ENCODE results near the gene LY6G5C. TPM values are rescaled to one million over a fixed set of nuclear protein-coding genes. Genes with fewer than 3 reads are reported as not detected.

The LY6G5C gene
- total and polyA plus RNA-seq, 9 of the 15 experiments (the other 6 are each of a cell fraction or from before 2014, with no cell fraction given) = 0.10 to 0.67 (median 0.46) TPM; not detected in 4

DNA sequence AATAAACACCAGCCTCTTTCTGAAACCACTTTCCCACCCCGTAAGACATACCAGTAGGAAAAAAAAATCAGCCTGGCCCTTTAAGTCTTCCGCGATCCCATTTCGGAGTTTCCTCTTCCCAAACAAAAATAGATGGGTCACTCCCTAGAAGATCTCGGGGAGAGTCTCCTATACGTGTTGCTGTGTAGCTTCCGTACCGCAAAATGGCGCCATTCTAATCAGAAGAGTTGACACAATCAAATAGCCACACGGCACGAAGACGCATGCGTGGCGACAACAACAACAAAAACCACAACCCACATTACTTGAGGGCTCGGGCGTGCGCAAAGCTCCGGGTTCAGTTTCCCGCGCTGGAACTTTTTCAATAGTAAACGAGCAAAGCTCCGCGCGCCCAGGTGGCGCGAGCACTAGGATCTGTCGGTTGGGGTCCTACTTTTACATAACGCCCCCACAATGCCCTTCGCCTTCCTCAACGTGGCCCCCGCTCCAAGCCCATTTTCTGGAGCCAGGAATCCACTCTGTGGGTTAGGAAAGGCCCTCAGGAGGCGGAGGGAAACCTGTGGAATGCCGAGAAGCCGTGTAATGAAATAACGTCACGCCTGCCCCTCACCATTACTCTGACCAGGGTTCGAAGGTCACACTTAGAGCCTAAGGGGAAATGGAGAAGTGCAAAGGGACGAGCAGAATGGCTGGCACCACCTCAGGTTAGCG is 15.9 kb downstream of the LY6G5C start, which contains the start of gene GPANK1 (continued):
- TF ChIP-seq, protein P1, sequence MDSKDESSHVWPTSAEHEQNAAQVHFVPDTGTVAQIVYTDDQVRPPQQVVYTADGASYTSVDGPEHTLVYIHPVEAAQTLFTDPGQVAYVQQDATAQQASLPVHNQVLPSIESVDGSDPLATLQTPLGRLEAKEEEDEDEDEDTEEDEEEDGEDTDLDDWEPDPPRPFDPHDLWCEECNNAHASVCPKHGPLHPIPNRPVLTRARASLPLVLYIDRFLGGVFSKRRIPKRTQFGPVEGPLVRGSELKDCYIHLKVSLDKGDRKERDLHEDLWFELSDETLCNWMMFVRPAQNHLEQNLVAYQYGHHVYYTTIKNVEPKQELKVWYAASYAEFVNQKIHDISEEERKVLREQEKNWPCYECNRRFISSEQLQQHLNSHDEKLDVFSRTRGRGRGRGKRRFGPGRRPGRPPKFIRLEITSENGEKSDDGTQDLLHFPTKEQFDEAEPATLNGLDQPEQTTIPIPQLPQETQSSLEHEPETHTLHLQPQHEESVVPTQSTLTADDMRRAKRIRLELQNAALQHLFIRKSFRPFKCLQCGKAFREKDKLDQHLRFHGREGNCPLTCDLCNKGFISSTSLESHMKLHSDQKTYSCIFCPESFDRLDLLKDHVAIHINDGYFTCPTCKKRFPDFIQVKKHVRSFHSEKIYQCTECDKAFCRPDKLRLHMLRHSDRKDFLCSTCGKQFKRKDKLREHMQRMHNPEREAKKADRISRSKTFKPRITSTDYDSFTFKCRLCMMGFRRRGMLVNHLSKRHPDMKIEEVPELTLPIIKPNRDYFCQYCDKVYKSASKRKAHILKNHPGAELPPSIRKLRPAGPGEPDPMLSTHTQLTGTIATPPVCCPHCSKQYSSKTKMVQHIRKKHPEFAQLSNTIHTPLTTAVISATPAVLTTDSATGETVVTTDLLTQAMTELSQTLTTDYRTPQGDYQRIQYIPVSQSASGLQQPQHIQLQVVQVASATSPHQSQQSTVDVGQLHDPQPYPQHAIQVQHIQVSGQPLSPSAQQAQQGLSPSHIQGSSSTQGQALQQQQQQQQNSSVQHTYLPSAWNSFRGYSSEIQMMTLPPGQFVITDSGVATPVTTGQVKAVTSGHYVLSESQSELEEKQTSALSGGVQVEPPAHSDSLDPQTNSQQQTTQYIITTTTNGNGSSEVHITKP (IDR thresholded peaks at IDR 0.05; ENCODE audit: partially characterized antibody) = no peak
- TF ChIP-seq ZBTB1 (CRISPR knock-in tag; IDR thresholded peaks at IDR 0.05; ENCODE audit: borderline replicate concordance, low read depth) (peak; percentile 84), ZNF445 (CRISPR knock-in tag; IDR thresholded peaks at IDR 0.05; ENCODE audit: low read depth) (no peak), THRAP3 (IDR thresholded peaks at IDR 0.05; ENCODE audit: borderline replicate concordance) (no peak), ZNF121 (CRISPR knock-in tag; conservative IDR thresholded peaks at IDR 0.05) (0 out of 2 replicates have a peak, but pooled peaks have one; percentile 13), ILK (tag; IDR thresholded peaks at IDR 0.05; ENCODE audit: borderline replicate concordance, low read depth) (no peak), ZBTB7A (IDR thresholded peaks at IDR 0.05; ENCODE audit: borderline replicate concordance, control insufficient read depth, low read depth, low read length) (no peak), FIP1L1 (IDR thresholded peaks at IDR 0.05; ENCODE audit: low read depth, low read length, poor library complexity, severe bottlenecking) (no peak), ZNF717 (CRISPR knock-in tag; IDR thresholded peaks at IDR 0.05) (peak; percentile 82), ZSCAN29 (IDR thresholded peaks at IDR 0.05) (no peak), LARP7 (IDR thresholded peaks at IDR 0.05) (peak; percentile 64; the same call in 1 of the 2 replicates), MTA3 (IDR thresholded peaks at IDR 0.05; ENCODE audit: borderline replicate concordance) (peak; percentile 86), SAFB (IDR thresholded peaks at IDR 0.05; ENCODE audit: borderline replicate concordance, low read depth, low read length) (no peak), NFE2L1 (tag; IDR thresholded peaks at IDR 0.05; ENCODE audit: borderline replicate concordance, low read depth) (no peak), PHF21A (IDR thresholded peaks at IDR 0.05; ENCODE audit: borderline replicate concordance, low read depth) (no peak), XRCC4 (IDR thresholded peaks at IDR 0.05; ENCODE audit: extremely low read depth, insufficient read depth, insufficient read length) (no peak), MYC (IDR thresholded peaks at IDR 0.05; ENCODE audit: low read depth, low read length) (peak; percentile 94), MYC (CRISPR knock-in tag; IDR thresholded peaks at IDR 0.05; ENCODE audit: borderline replicate concordance, low read depth) (peak; percentile 53; the same call in 1 of the 2 replicates), ZNF174 (CRISPR knock-in tag; IDR thresholded peaks at IDR 0.05) (no peak), TCF7L2 (IDR thresholded peaks at IDR 0.05; ENCODE audit: low read depth, low read length) (peak; percentile 96), E2F3 (CRISPR knock-in tag; IDR thresholded peaks at IDR 0.05) (peak; percentile 99), LEF1 (IDR thresholded peaks at IDR 0.05) (no peak; the same call in 1 of the 2 replicates), MEF2A (IDR thresholded peaks at IDR 0.05; ENCODE audit: control insufficient read depth, low read depth, low read length) (no peak; the same call in 1 of the 2 replicates), HNRNPLL (IDR thresholded peaks at IDR 0.05; ENCODE audit: low read depth, low read length, poor library complexity, severe bottlenecking) (peak; percentile 56), EWSR1 (IDR thresholded peaks at IDR 0.05; ENCODE audit: borderline replicate concordance, low read depth, partially characterized antibody) (no peak)
- TF ChIP-seq, protein P2, sequence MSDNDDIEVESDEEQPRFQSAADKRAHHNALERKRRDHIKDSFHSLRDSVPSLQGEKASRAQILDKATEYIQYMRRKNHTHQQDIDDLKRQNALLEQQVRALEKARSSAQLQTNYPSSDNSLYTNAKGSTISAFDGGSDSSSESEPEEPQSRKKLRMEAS (CRISPR knock-in tag; IDR thresholded peaks at IDR 0.05) = peak; percentile 89
